LNCaP clone FGC (cell line): ENCODE results near the gene TGOLN2.

ENCODE experiments used
- DNase-seq: peaks from one replicate; pipeline ENCODE4 v3.0.0-alpha.2; 2011; ENCODE audit warnings: low read depth
- H3K4me3 ChIP-seq: 2 replicates; pipeline ENCODE4 v1.5.1; 2011; ENCODE audit warnings: mild to moderate bottlenecking, low read depth, low read length, control low read depth
- TF ChIP-seq, protein P1 (sequence below): IDR thresholded peaks from 2 replicates; pipeline ENCODE4 v1.5.1; 2012; ENCODE audit warnings: mild to moderate bottlenecking; ENCODE audit not compliant: control insufficient read depth, insufficient read depth; ENCODE audit errors: extremely low read depth

Gene TGOLN2

GRCh38 chr2:85302121-85302520, 25.7 kb downstream of the TGOLN2 start:
- H3K4me3 ChIP-seq, result no peak overlapping the region
- DNase-seq, result no peak
- TF ChIP-seq, protein P1, sequence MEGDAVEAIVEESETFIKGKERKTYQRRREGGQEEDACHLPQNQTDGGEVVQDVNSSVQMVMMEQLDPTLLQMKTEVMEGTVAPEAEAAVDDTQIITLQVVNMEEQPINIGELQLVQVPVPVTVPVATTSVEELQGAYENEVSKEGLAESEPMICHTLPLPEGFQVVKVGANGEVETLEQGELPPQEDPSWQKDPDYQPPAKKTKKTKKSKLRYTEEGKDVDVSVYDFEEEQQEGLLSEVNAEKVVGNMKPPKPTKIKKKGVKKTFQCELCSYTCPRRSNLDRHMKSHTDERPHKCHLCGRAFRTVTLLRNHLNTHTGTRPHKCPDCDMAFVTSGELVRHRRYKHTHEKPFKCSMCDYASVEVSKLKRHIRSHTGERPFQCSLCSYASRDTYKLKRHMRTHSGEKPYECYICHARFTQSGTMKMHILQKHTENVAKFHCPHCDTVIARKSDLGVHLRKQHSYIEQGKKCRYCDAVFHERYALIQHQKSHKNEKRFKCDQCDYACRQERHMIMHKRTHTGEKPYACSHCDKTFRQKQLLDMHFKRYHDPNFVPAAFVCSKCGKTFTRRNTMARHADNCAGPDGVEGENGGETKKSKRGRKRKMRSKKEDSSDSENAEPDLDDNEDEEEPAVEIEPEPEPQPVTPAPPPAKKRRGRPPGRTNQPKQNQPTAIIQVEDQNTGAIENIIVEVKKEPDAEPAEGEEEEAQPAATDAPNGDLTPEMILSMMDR, result no peak

- TF ChIP-seq, protein P1, result no peak
- H3K4me3 ChIP-seq, result no peak overlapping the region
- DNase-seq, result no peak
Measured at GRCh38 chr2:85291425-85292023, 36.3 kb downstream of the TGOLN2 start.

DNA sequence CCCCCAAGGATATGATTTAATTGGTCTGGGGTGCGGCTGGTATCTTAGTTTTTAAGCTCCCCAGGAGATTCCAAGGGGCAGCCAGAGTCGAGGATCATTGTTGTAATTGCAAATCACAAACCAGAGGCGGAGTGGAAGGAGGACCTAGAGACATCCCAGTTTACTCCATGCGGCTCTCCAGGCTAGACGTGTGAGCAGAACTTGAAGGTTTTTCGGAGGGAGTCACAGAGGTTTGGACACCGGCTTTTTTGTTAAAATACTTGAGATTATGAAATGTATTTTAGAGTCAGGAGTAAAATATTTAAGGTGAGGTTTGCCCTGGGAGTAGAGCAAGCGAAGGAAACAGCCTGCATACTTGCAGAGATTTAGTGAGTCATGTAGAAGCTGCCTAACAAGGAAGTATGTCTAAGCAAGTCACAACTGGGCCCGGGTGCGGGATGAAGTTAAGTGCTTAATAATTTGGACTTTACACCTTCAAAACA, 39.5 kb downstream of the TGOLN2 start:
- DNase-seq, result no peak
- no peak overlapping the region for H3K4me3 ChIP-seq
- TF ChIP-seq, protein P1, result no peak

GRCh38 chr2:85287721-85288120, 40.1 kb downstream of the TGOLN2 start:
- TF ChIP-seq, protein P1, result no peak

GRCh38 chr2:85286918-85287317, 40.9 kb downstream of the TGOLN2 start:
- TF ChIP-seq, protein P1, result no peak
- no peak overlapping the region for H3K4me3 ChIP-seq
- DNase-seq, result no peak

More at GRCh38 chr2:85287721-85288120, 40.1 kb downstream of the TGOLN2 start:
- H3K4me3 ChIP-seq, result no peak overlapping the region
- no peak for DNase-seq

GRCh38 chr2:85283641-85284040, 44.1 kb downstream of the TGOLN2 start:
- TF ChIP-seq, protein P1, result no peak
- no peak for DNase-seq
- H3K4me3 ChIP-seq, result no peak overlapping the region

GRCh38 chr2:85282914-85283313, 44.9 kb downstream of the TGOLN2 start:
- TF ChIP-seq, protein P1, result no peak
- no peak for DNase-seq
- H3K4me3 ChIP-seq, result no peak overlapping the region
